IMR-90 (cell line): ENCODE results near the gene LHPP. TPM values are rescaled to one million over a fixed set of nuclear protein-coding genes. Genes with fewer than 3 reads are reported as not detected.

Experiments used
- ATAC-seq: fragments of 200-7000 bp; cut with Tn5 transposase; 2 replicates; pipeline ENCODE4 v1.9.1; 2020; ENCODE audit warnings: low read depth, mild to moderate bottlenecking, moderate library complexity
- BruUV-seq: library from RNA; stranded (reverse); fragments of 400-500 nt; replicated peaks from 2 replicates; lab custom pipeline; 2021; lab: Mats Ljungman, UMichigan
- CTCF ChIA-PET: fragments of 300-600 bp; formaldehyde crosslinking; extraction: SDS; loops from one replicate; lab custom pipeline; 2021; ENCODE audit warnings: antibody characterized with exemption; lab: Yijun Ruan, JAX
- POLR2A ChIA-PET: fragments of 300-600 bp; sonication (Branson Sonifier 250); formaldehyde crosslinking; loops from one replicate; lab custom pipeline; 2022; ENCODE audit warnings: antibody characterized with exemption; ENCODE audit not compliant: unreplicated experiment; lab: Charles Lee
- DNase-seq: peaks from one replicate; pipeline ENCODE4 v3.0.0; 2013
- H2AFZ ChIP-seq: replicated peaks from 2 replicates; pipeline ENCODE3; 2013; ENCODE audit warnings: low read length, mild to moderate bottlenecking; ENCODE audit not compliant: poor library complexity
- H2AK5ac ChIP-seq: 2 replicates; pipeline ENCODE4 v1.6.1; 2013; ENCODE audit warnings: low read depth, low read length, inconsistent platforms
- H2AK9ac ChIP-seq: replicated peaks from 2 replicates; pipeline ENCODE3; 2013; ENCODE audit warnings: mild to moderate bottlenecking, low read depth, low read length, moderate library complexity; ENCODE audit not compliant: poor library complexity
- H2BK120ac ChIP-seq: 2 replicates; pipeline ENCODE4 v1.6.1; 2013; ENCODE audit warnings: low read depth, low read length, inconsistent platforms
- H2BK15ac ChIP-seq: 3 replicates; pipeline ENCODE4 v1.6.1; 2013; ENCODE audit warnings: low read depth, low read length, inconsistent platforms
- H2BK20ac ChIP-seq: 2 replicates; pipeline ENCODE4 v1.6.1; 2013; ENCODE audit warnings: low read depth, mild to moderate bottlenecking, inconsistent platforms, low read length, moderate library complexity
- H2BK5ac ChIP-seq: 2 replicates; pipeline ENCODE4 v1.6.1; 2013; ENCODE audit warnings: mild to moderate bottlenecking, low read depth, low read length, inconsistent platforms; ENCODE audit not compliant: poor library complexity, severe bottlenecking
- H3K14ac ChIP-seq: replicated peaks from 2 replicates; pipeline ENCODE4 v1.6.1; 2013; ENCODE audit warnings: low read depth, low read length, inconsistent platforms
- H3K18ac ChIP-seq: 2 replicates; pipeline ENCODE4 v1.6.1; 2013; ENCODE audit warnings: low read depth, low read length, control low read depth
- H3K23ac ChIP-seq: 2 replicates; pipeline ENCODE4 v1.6.1; 2013; ENCODE audit warnings: low read depth, low read length, inconsistent platforms
- H3K27ac ChIP-seq: 2 replicates; pipeline ENCODE4 v1.5.1; 2013; ENCODE audit warnings: mild to moderate bottlenecking, control low read depth, low read length; ENCODE audit not compliant: insufficient read depth
- H3K27me3 ChIP-seq: 2 replicates; pipeline ENCODE4 v1.6.1; 2013; ENCODE audit warnings: low read length; ENCODE audit not compliant: control insufficient read depth, insufficient read depth
- H3K36me3 ChIP-seq: 2 replicates; pipeline ENCODE4 v1.6.1; 2013; ENCODE audit warnings: low read length, mixed read lengths; ENCODE audit not compliant: control insufficient read depth, insufficient read depth
- H3K4ac ChIP-seq: 2 replicates; pipeline ENCODE4 v1.6.1; 2013; ENCODE audit warnings: low read depth, low read length, inconsistent platforms
- H3K4me1 ChIP-seq: 2 replicates; pipeline ENCODE4 v1.6.1; 2013; ENCODE audit warnings: low read length, mixed read lengths; ENCODE audit not compliant: control insufficient read depth, insufficient read depth
- H3K4me2 ChIP-seq: 2 replicates; pipeline ENCODE4 v1.6.1; 2013; ENCODE audit warnings: low read depth, mild to moderate bottlenecking, control low read depth, low read length, moderate library complexity
- H3K4me3 ChIP-seq: 2 replicates; pipeline ENCODE4 v1.5.1; 2013; ENCODE audit warnings: low read depth, mild to moderate bottlenecking, control low read depth, low read length, moderate library complexity; ENCODE audit not compliant: insufficient read depth
- H3K56ac ChIP-seq: 2 replicates; pipeline ENCODE4 v1.6.1; 2013; ENCODE audit warnings: low read length, inconsistent platforms; ENCODE audit not compliant: insufficient read depth; ENCODE audit errors: extremely low read depth
- H3K79me1 ChIP-seq, 2 experiments: 2 replicates each; pipeline ENCODE4 v1.6.1; 2013; ENCODE audit warnings: low read length in 2 of 2, inconsistent platforms in 1 of 2, low read depth in 1 of 2
- H3K9ac ChIP-seq: 2 replicates; pipeline ENCODE4 v1.6.1; 2013; ENCODE audit warnings: low read depth, low read length, control low read depth
- H3K9me1 ChIP-seq: 2 replicates; pipeline ENCODE4 v1.6.1; 2013; ENCODE audit warnings: low read length, inconsistent platforms; ENCODE audit not compliant: insufficient read depth
- H3K9me3 ChIP-seq: 2 replicates; pipeline ENCODE4 v1.6.1; 2013; ENCODE audit warnings: low read length; ENCODE audit not compliant: control insufficient read depth, insufficient read depth
- H4K20me1 ChIP-seq: 2 replicates; pipeline ENCODE4 v1.6.1; 2013; ENCODE audit warnings: low read length, inconsistent platforms; ENCODE audit not compliant: insufficient read depth
- H4K5ac ChIP-seq: 2 replicates; pipeline ENCODE4 v1.6.1; 2013; ENCODE audit warnings: mild to moderate bottlenecking, low read depth, low read length, control low read depth
- H4K8ac ChIP-seq, 2 experiments: 2 replicates each; pipeline ENCODE4 v1.6.1; 2013; ENCODE audit warnings: low read depth in 2 of 2, low read length in 2 of 2, control low read depth in 1 of 2, inconsistent platforms in 1 of 2
- H4K91ac ChIP-seq: 2 replicates; pipeline ENCODE4 v1.6.1; 2013; ENCODE audit warnings: low read depth, low read length, inconsistent platforms; ENCODE audit not compliant: insufficient read depth
- BHLHE40 ChIP-seq: fragments of 150-350 bp; IDR thresholded peaks from 2 replicates; pipeline ENCODE4 v1.6.1; 2016; ENCODE audit warnings: mild to moderate bottlenecking, low read depth, low read length
- CEBPB ChIP-seq: IDR thresholded peaks from 2 replicates; pipeline ENCODE4 v1.6.1; 2012; ENCODE audit warnings: low read depth, low read length, improper control_type of control experiment
- CHD1 ChIP-seq: IDR thresholded peaks from 2 replicates; pipeline ENCODE4 v1.6.1; 2012; ENCODE audit warnings: low read depth, low read length, improper control_type of control experiment
- FOS ChIP-seq: fragments of 150-350 bp; IDR thresholded peaks from 2 replicates; pipeline ENCODE4 v1.6.1; 2016; ENCODE audit warnings: low read depth, low read length
- MAFK ChIP-seq: IDR thresholded peaks from 2 replicates; pipeline ENCODE4 v1.6.1; 2012; ENCODE audit warnings: low read depth, low read length, improper control_type of control experiment
- MAZ ChIP-seq: IDR thresholded peaks from 2 replicates; pipeline ENCODE4 v1.6.1; 2012; ENCODE audit warnings: low read depth, mild to moderate bottlenecking, low read length, improper control_type of control experiment, moderate library complexity, borderline replicate concordance
- MXI1 ChIP-seq: IDR thresholded peaks from 2 replicates; pipeline ENCODE4 v1.6.1; 2012; ENCODE audit warnings: low read depth, mild to moderate bottlenecking, low read length, moderate library complexity, borderline replicate concordance
- NFE2L2 ChIP-seq: fragments of 150-350 bp; IDR thresholded peaks from 2 replicates; pipeline ENCODE4 v1.6.1; 2016; ENCODE audit warnings: low read depth, mild to moderate bottlenecking, low read length
- POLR2A ChIP-seq: IDR thresholded peaks from 2 replicates; pipeline ENCODE4 v1.6.1; 2012; ENCODE audit warnings: mild to moderate bottlenecking, low read depth, low read length
- RAD21 ChIP-seq: IDR thresholded peaks from 2 replicates; pipeline ENCODE4 v1.6.1; 2012; ENCODE audit warnings: low read length, improper control_type of control experiment
- RCOR1 ChIP-seq: IDR thresholded peaks from 2 replicates; pipeline ENCODE4 v1.6.1; 2012; ENCODE audit warnings: mild to moderate bottlenecking, low read length, improper control_type of control experiment; ENCODE audit not compliant: insufficient replicate concordance
- RFX5 ChIP-seq: IDR thresholded peaks from 2 replicates; pipeline ENCODE4 v1.8.0; 2012; ENCODE audit warnings: low read depth, mild to moderate bottlenecking, low read length, moderate library complexity
- SMC3 ChIP-seq: fragments of 150-350 bp; IDR thresholded peaks from 2 replicates; pipeline ENCODE4 v1.6.1; 2016; ENCODE audit warnings: low read depth, mild to moderate bottlenecking, antibody characterized with exemption, low read length, moderate library complexity
- USF2 ChIP-seq: fragments of 150-350 bp; IDR thresholded peaks from 2 replicates; pipeline ENCODE4 v1.6.1; 2017; ENCODE audit warnings: mild to moderate bottlenecking, antibody characterized with exemption, low read length, low read depth
- WGBS, 2 experiments: methylation state at CpG; one replicate each; pipeline versions ENCODE4 v1.1.5 to v1.1.7; 2013; ENCODE audit warnings: missing lambda C conversion rate in 2 of 2; ENCODE audit not compliant: insufficient read length in 1 of 2; ENCODE audit errors: extremely low coverage in 2 of 2; 5-methylcytosine and 5-hydroxymethylcytosine counted together
- dilution Hi-C: fragments of 300-500 bp; cut with HindIII; formaldehyde crosslinking; loops from one replicate; pipeline ENCODE4 v1.14.3; 2018; ENCODE audit warnings: low sequenced_read_pairs; ENCODE audit not compliant: unreplicated experiment
- in situ Hi-C: fragments of 300-500 bp; cut with MboI; formaldehyde crosslinking; loops from 3 replicates; pipeline ENCODE4 v1.14.3; 2019; ENCODE audit warnings: low sequenced_read_pairs, inconsistent platforms, mixed read lengths
- intact Hi-C: fragments of 100-400 bp; cut with micrococcal nuclease; formaldehyde crosslinking; loops from 2 replicates; pipeline ENCODE4 v1.10.0; 2022
- polyA plus RNA-seq, 3 experiments: library from polyadenylated mRNA; depleted of rRNA; stranded (reverse); fragments of >200 nt; gene quantifications; 2 replicates each; pipeline ENCODE4 v1.2.3, GENCODE V29; 2012; ENCODE audit warnings: low replicate concordance in 1 of 3
- total RNA-seq: library from RNA; depleted of rRNA; stranded (reverse); fragments of >200 nt; gene quantifications from 2 replicates; pipeline ENCODE4 v1.2.3, GENCODE V29; 2012
- TF ChIP-seq, protein P1 (sequence below): conservative IDR thresholded peaks from 2 replicates; pipeline ENCODE4 v1.5.1; 2012; ENCODE audit warnings: mild to moderate bottlenecking, low read depth, low read length, improper control_type of control experiment
- TF ChIP-seq, protein P2 (sequence below): fragments of 150-350 bp; IDR thresholded peaks from 2 replicates; pipeline ENCODE4 v1.6.1; 2016; ENCODE audit warnings: low read depth, mild to moderate bottlenecking, low read length, moderate library complexity, borderline replicate concordance

LHPP gene
- total and polyA plus RNA-seq, 2 of the 4 experiments (the other 2 are of a cell fraction), result 2.7 to 8.3 TPM

- POLR2A ChIA-PET, result no interaction called here
- H2BK120ac ChIP-seq, result no peak overlapping the region
- no peak overlapping the region for H2AK5ac ChIP-seq
Observed at GRCh38 chr10:124615259-124615658, 153.6 kb downstream of the LHPP start.

More at GRCh38 chr10:124615259-124615658, 153.6 kb downstream of the LHPP start:
- no peaks in the 10 kb centered on the region; the same call in 1 of the 2 replicates for H4K20me1 ChIP-seq
- no peaks in the 10 kb centered on the region for H3K9me1 ChIP-seq
- no peak overlapping the region for H2BK20ac ChIP-seq
- no peaks in the 10 kb centered on the region for H3K36me3 ChIP-seq
- H3K4me3 ChIP-seq, result no peak overlapping the region
- intact Hi-C loops, result no loop called here
- WGBS, 2 experiments, result 95% methylated on average over 21 of the region's 34 CpGs; no CpG with 5 or more reads in 1 of the 2 experiments
- H3K9ac ChIP-seq, result no peak overlapping the region
- CTCF ChIA-PET, result no interaction called here
- in situ Hi-C loops, result no loop called here
- no peaks in the 10 kb centered on the region for H3K9me3 ChIP-seq
- dilution Hi-C loops, result no loop called here
- H4K91ac ChIP-seq, result no peak overlapping the region
- no peak overlapping the region for H3K18ac ChIP-seq
- no peak for TF ChIP-seq MAZ
- TF ChIP-seq NFE2L2, result no peak
- no peak for TF ChIP-seq RAD21
- TF ChIP-seq, protein P1, sequence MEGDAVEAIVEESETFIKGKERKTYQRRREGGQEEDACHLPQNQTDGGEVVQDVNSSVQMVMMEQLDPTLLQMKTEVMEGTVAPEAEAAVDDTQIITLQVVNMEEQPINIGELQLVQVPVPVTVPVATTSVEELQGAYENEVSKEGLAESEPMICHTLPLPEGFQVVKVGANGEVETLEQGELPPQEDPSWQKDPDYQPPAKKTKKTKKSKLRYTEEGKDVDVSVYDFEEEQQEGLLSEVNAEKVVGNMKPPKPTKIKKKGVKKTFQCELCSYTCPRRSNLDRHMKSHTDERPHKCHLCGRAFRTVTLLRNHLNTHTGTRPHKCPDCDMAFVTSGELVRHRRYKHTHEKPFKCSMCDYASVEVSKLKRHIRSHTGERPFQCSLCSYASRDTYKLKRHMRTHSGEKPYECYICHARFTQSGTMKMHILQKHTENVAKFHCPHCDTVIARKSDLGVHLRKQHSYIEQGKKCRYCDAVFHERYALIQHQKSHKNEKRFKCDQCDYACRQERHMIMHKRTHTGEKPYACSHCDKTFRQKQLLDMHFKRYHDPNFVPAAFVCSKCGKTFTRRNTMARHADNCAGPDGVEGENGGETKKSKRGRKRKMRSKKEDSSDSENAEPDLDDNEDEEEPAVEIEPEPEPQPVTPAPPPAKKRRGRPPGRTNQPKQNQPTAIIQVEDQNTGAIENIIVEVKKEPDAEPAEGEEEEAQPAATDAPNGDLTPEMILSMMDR, result no peak
- no peak for TF ChIP-seq RFX5
- TF ChIP-seq SMC3, result no peak
- no peak for TF ChIP-seq POLR2A
- TF ChIP-seq FOS, result no peak
- no peak for TF ChIP-seq CEBPB
- no peak for TF ChIP-seq MXI1
- no peak for TF ChIP-seq RCOR1
- TF ChIP-seq MAFK, result no peak
- TF ChIP-seq, protein P2, sequence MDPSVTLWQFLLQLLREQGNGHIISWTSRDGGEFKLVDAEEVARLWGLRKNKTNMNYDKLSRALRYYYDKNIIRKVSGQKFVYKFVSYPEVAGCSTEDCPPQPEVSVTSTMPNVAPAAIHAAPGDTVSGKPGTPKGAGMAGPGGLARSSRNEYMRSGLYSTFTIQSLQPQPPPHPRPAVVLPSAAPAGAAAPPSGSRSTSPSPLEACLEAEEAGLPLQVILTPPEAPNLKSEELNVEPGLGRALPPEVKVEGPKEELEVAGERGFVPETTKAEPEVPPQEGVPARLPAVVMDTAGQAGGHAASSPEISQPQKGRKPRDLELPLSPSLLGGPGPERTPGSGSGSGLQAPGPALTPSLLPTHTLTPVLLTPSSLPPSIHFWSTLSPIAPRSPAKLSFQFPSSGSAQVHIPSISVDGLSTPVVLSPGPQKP, result no peak
- TF ChIP-seq USF2, result no peak
- no peak for TF ChIP-seq BHLHE40
- TF ChIP-seq CHD1, result no peak
- H3K23ac ChIP-seq, result no peak overlapping the region
- ATAC-seq, result no peak
- BruUV-seq, result no TSS peak
- peaks cover 2% of the 10 kb centered on the region; the same call in 1 of the 2 replicates for H3K4me1 ChIP-seq
- no peak overlapping the region for H3K4ac ChIP-seq
- no peak overlapping the region for H4K5ac ChIP-seq
- H2BK5ac ChIP-seq, result no peak overlapping the region
- no peaks in the 10 kb centered on the region for H3K79me1 ChIP-seq
- no peak for DNase-seq
- H3K27ac ChIP-seq, result no peak overlapping the region
- no peak overlapping the region for H3K14ac ChIP-seq
- no peak overlapping the region for H3K56ac ChIP-seq
- H3K27me3 ChIP-seq, result no peaks in the 10 kb centered on the region
- no peak overlapping the region for H3K4me2 ChIP-seq
- H2AK9ac ChIP-seq, result no peak overlapping the region
- no peak overlapping the region for H4K8ac ChIP-seq
- H2AFZ ChIP-seq, result no peak overlapping the region
- H2BK15ac ChIP-seq, result no peak overlapping the region
